Ovary (tissue), 3 donors: ENCODE measurements around the gene GRK5.

Experiments
- EP300 ChIP-seq: sonication (generic); formaldehyde crosslinking; IDR thresholded peaks from one replicate; pipeline ENCODE4 v1.6.1; 2017; ENCODE audit warnings: antibody characterized with exemption
- POLR2A ChIP-seq: fragments of 450-650 bp; IDR thresholded peaks from one replicate; pipeline ENCODE4 v1.6.1; 2017; ENCODE audit warnings: antibody characterized with exemption, mild to moderate bottlenecking, moderate library complexity
- TF ChIP-seq, protein P1 (sequence below), 3 donors: fragments of 450-650 bp in 2 of 3; fragments of 200-600 bp in 1 of 3; IDR thresholded peaks; one replicate each; pipeline versions ENCODE4 v1.5.1 to v1.8.0; 2016 to 2022; ENCODE audit warnings: antibody characterized with exemption in 3 of 3, mild to moderate bottlenecking in 1 of 3
- donor health status: DM: no; HTN: no; CAD: no.

DNA sequence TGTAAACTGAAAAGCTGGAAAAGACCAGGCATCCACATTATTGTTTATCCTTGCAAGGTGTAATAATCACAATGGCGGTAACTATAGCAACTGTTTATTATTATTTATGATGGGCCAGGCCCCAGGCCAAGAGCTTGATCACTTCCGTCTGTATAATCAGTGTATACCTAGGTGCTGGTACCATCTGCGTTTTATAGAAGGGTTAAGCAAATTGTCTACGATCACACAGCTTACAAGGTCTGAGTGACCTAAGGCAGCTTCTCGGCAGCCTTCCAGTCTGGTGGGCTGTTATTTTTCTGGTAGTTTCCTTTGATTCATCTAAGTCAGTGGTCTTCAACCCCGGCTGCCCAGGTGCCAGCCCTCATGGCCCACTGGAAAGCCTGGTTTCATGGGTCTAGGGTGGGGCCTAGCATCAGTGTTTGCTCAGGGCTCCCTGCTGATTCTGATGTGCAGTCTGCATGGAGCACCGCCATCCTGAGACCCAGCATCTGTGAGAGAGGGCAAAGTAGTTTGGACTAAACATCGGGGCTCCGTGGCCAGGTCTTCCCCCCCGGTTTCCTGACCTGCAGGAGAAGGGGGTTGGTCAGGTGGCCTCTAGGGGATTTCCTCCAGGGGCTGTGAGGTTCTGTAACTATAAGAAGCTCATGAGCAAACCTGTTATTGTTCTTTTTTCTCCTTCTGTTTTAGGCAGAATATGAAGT is 188.8 kb downstream of the GRK5 start:
- TF ChIP-seq, protein P1, sequence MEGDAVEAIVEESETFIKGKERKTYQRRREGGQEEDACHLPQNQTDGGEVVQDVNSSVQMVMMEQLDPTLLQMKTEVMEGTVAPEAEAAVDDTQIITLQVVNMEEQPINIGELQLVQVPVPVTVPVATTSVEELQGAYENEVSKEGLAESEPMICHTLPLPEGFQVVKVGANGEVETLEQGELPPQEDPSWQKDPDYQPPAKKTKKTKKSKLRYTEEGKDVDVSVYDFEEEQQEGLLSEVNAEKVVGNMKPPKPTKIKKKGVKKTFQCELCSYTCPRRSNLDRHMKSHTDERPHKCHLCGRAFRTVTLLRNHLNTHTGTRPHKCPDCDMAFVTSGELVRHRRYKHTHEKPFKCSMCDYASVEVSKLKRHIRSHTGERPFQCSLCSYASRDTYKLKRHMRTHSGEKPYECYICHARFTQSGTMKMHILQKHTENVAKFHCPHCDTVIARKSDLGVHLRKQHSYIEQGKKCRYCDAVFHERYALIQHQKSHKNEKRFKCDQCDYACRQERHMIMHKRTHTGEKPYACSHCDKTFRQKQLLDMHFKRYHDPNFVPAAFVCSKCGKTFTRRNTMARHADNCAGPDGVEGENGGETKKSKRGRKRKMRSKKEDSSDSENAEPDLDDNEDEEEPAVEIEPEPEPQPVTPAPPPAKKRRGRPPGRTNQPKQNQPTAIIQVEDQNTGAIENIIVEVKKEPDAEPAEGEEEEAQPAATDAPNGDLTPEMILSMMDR (IDR thresholded peaks at IDR 0.05) = no peak
- TF ChIP-seq POLR2A (no peak), EP300 (no peak)
